Stimulated activated CD8-positive, alpha-beta memory T cell treated with anti-CD3 and anti-CD28 coated beads, Interleukin-4, amount 100 ng/mL, for 1 hour (primary cell): ENCODE results near the gene DOCK1.

Source experiments
- DNase-seq, 2 donors: peaks; one replicate each; pipeline ENCODE4 v3.0.0-alpha.2; 2020; ENCODE audit warnings: low read depth in 2 of 2, low spot score in 1 of 2

The DOCK1 gene

DNA sequence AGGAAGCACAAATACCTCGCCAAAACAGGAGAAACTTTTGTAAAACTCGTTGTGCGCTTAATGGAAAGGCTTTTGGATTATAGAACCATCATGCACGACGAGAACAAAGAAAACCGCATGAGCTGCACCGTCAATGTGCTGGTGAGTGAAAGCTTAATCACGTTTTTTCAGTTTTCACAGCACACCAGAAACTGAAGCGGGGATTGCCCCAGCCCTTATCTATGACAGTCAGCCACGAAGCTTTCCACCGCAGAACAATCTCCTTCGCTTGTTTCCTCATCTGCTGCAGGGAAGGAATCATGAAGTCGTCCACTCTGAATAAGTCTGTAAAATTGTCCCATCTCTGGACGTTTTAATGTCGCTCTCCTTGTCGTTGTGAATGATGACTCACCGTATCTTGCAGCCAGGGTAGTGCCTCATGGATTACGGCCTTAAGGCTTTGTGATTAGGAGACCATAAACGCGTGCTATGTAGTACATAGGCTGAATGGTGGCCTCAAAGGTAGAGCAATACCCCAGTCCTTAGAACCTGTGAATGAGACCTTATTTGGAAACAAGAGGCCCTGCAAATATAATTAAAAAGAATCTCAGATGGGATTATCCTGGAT lies 468.9 kb downstream of the DOCK1 start:
- no peak for DNase-seq

DNA sequence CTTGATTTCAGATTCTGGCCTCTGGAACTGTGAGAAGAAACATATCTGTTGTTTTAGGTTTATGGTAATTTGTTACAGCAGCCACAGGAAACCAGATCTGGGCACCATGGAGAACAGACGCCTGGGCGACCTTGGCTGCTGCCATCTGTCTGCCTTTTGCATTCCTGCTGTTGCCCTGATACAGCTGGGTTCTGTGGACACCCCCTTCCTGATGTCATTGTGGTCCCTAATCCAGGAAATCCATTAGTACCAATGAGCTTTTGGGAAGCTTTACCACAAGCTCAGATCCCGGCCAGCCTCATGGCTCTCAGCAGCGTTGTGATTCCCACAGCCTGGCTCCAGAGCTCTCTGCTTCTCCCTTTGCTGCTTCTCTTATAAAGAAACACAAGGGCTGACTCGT lies 469.7 kb downstream of the DOCK1 start:
- no peak for DNase-seq

DNA sequence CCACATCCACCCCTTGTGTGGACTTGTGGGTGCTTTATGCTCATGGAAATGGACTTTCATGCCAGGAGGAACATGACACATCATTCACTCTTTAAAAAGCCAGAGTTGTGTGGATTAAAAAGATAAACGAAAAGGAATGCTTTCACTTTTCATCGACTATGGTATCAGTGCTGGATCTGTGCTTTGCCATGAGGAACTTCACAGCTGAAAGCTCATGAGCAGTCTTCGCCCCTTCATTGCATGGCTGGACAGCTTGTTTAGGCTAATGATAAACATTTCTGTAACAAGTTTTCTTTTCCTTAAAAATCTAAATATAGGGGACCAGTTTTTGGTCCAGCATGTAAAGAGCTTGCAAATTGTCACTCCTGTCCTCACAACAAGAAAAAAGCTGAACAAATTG lies 470.2 kb downstream of the DOCK1 start:
- DNase-seq = no peak

DNA sequence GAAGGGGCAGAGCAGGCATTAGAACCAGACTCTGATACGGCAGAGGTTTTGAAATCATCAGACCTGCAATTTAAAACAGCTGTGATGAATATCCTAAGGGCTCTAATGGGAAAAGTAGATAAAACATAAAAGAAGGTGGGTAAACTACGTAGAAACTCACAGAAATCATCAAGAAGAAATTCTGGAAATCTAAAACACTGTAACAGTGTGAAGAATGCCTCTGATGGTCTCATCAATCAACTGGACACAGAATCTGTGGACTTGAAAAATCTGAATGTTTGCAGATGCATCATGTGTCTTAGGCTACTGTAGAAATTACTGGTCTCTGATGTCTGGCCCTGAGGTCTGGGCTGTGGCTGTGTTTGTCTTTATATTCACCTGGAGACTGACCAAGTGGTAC lies 470.8 kb downstream of the DOCK1 start:
- no peak for DNase-seq

- DNase-seq = no peak
Observed at GRCh38 chr10:127378628-127379027, 473.4 kb downstream of the DOCK1 start.

- no peak for DNase-seq
Observed at GRCh38 chr10:127384532-127384931, 479.3 kb downstream of the DOCK1 start.

DNA sequence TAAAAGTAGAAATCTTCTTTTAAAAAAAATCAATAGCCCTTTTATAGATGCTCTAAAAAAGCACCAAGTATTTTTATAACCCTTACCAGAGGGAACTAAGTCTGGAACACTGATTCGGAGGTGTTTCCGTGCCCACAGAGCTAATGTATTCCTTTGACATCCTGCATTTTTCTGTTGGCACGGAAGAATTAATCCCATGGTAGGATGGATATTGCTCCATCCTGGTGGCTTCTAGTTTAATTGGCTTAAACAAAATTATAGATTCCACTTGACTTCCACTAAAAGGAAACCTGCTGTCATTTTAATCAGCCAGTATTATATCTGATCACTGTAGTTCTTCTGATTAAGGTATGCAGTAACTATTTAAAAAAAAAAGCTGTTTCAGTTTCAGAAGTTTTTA lies 479.8 kb downstream of the DOCK1 start:
- DNase-seq = no peak

GRCh38 chr10:127386606-127387327 lies 481.5 kb downstream of the DOCK1 start:
- no peak for DNase-seq

DNA sequence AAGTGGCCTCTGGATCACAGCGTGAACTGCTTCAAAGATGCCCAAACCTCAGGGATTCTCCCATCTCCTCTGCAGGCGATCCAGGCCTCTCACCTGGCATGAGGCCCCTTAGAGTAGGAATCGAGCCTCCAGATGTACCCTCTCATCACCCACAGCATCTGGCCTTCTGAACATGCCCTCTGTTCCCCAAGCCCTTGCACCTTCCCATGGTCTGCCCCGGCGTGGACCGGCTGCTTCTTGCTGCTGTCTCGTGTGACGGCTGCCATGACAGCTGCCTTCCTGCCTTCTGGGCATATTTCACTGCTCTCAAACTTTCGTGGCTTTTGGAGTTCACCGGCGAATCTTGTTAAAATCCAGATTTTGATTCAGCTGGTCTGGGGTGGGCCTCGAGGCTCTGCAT lies 486.6 kb downstream of the DOCK1 start:
- DNase-seq = no peak

DNA sequence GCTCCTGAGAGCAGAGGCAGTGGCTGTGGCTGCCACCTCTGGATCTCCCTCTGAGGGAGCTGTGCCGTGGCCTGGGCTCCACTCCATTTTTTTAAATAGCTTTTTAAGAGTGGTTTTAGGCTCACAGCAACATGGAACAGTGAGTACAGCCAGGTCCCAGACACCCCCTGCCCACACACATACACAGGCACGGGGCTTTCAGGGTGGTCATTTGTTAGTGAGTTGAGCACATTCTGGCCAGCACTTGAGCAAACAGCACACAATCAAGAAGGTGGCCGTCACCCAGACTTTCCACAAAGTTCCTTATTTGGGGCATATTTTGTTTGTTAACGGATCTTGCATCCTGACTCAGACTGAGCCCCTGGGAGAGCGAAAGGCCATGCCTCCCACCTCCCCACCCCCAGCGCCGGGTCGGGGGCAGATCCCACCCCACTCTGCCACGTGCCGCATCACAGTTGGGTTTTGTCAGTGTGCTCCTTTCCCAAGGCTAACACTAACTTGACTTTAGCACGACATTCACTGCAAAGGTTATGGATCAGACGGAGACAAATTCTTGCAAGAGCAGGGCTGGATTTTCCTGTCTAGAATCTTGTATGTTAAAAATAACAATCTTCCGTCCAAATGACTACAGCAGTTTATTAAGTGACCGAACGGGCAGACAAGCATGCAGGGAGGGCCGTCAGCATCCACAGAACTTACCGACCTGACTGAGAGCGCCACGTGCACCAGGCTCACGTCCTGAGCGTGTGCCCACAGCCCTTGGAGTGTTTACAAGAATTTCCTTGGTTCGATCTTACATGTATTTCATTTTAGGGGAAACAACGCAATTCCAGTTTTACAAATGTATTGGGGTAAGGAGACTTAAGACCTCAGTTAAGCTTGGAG lies 487.4 kb downstream of the DOCK1 start:
- DNase-seq = no peak

GRCh38 chr10:127398140-127398970 lies 493.1 kb downstream of the DOCK1 start:
- no peak for DNase-seq

DNA sequence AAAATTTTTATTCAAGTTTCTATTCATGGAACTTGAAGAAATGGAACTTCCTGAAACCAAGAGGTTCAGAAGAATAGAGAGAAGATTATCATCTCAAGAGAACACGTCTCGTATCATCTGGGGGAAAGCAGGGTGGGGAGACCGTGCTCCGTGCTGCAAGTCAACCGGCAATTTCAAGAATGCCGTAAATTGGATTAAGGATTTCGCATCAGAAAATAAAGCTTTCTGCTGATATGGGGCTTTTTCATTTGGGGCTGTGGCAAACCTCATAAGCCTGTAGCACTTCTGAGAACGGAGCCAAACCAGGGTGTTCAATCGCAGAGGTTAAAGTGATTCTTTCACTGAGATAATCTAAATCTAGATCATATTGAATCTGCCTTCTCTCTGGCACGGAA lies 493.7 kb downstream of the DOCK1 start:
- DNase-seq = no peak

DNA sequence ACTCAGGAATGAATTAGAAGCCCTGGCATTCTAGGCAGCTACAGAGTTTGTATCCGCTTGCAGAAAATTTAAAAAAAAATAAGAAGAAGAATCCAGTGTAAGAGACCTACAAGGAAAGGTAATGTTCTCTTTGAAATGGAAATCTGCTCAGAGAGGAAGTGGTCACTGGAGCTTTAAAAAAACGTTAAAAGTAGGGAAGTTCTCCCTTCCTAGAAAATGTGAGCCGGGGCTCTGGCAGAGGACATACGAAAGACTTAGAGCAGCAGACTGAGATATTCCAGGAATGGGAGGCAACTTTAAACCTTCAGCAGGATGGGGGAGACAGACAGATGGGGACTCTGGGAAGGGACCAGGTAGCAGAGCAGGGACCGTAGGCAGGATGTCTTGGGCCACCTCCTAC lies 494.4 kb downstream of the DOCK1 start:
- no peak for DNase-seq

GRCh38 chr10:127400216-127400615 lies 495.0 kb downstream of the DOCK1 start:
- no peak for DNase-seq

DNA sequence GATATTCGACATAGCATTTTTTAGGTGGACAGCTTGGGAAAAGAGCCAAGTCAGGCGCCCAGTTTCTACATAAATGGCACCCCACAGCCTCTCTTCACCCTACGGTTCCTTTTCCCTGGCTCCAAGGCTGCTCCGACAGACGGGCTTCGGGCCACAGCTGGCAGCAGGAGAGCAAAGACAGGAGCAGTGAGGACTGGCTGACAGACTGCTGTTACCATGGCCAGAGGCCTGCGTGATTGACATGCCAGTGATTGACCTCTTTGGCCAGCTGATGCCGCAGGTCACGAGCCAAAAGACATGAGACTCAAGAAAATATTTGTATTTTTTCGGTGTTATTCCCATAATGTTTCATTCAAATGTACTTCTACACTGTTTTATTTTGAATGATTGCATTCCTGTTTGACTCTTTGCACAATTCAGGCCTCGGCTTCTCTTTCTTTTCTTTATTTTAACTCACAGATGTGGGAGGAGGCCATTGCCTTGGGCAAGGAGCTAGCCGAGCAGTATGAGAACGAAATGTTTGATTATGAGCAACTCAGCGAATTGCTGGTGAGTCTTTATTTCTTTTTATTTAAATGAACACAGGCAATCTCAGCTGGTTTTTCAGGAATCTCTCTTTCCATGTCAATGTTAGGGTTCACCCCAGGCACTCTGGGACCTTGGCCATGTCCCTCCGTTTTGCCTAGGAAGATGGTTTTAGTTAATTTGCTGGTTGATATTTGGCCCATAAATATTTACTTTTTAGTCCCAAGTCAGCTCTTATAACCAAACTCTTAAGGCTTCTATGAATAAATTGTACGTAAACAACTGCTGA lies 497.6 kb downstream of the DOCK1 start:
- DNase-seq = no peak

- no peak for DNase-seq
Observed at GRCh38 chr10:127405221-127405620, 500.0 kb downstream of the DOCK1 start.

GRCh38 chr10:127406018-127406550 lies 500.9 kb downstream of the DOCK1 start:
- DNase-seq = no peak

- DNase-seq = no peak
Observed at GRCh38 chr10:127407551-127407950, 502.3 kb downstream of the DOCK1 start.

DNA sequence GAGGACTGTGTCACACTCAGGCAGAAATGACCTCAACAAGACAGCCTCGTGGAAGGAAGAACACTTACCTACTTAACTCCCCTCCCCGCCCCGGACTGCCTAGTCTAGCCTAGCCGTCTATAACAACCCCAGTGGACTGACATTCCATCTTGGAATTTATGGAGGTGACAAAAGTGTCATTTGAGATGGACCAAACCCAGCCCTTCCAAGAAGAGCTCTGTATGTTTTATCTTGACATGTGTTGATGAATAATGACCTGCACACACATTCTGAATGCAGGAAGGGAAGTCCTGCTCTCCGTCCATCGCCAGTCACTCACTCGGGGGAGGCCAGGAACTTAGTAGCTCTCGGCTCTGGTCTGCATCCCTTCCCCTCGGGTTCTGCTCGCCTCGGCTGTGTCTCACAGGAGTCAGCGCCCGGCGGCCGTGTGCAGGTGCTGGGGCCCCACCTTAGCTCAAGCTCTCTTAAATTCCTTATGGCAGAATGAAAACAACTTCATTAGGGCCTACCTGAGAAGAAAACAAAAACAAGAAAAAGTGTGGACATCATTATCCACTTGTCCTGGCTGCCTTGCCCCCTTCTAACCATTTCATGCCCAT lies 503.0 kb downstream of the DOCK1 start:
- no peak for DNase-seq

GRCh38 chr10:127408733-127409132 lies 503.5 kb downstream of the DOCK1 start:
- no peak for DNase-seq
